Chondrocyte (in vitro differentiated cells): ENCODE data around the gene ZCCHC7. TPM values are rescaled to one million over a fixed set of nuclear protein-coding genes. Genes with fewer than 3 reads are reported as not detected.

ENCODE experiments used
- DNase-seq: peaks from one replicate; pipeline ENCODE4 v3.0.0; 2021; ENCODE audit warnings: mixed read lengths, low spot score
- H3K27ac Mint-ChIP-seq: one replicate; pipeline ENCODE4 v1.8.0; 2021; ENCODE audit warnings: mild to moderate bottlenecking, moderate library complexity, mixed read lengths; ENCODE audit not compliant: unreplicated experiment
- H3K27me3 Mint-ChIP-seq: 2 replicates; pipeline ENCODE4 v1.8.0; 2021; ENCODE audit warnings: low read depth, mixed read lengths
- H3K36me3 Mint-ChIP-seq: 2 replicates; pipeline ENCODE4 v1.8.0; 2021; ENCODE audit warnings: low read depth, mixed read lengths
- H3K4me1 Mint-ChIP-seq: 2 replicates; pipeline ENCODE4 v1.8.0; 2021; ENCODE audit warnings: low read depth, mild to moderate bottlenecking, mixed read lengths
- H3K4me3 Mint-ChIP-seq: one replicate; pipeline ENCODE4 v1.8.0; 2021; ENCODE audit warnings: mild to moderate bottlenecking, moderate library complexity, mixed read lengths; ENCODE audit not compliant: unreplicated experiment
- H3K9me3 Mint-ChIP-seq: 2 replicates; pipeline ENCODE4 v1.8.0; 2021; ENCODE audit warnings: low read depth, mixed read lengths
- CTCF ChIP-seq: fragments of 200-600 bp; sonication (generic); IDR thresholded peaks from 2 replicates; pipeline ENCODE4 v1.5.0; 2021; ENCODE audit warnings: antibody characterized with exemption, mild to moderate bottlenecking, moderate library complexity
- total RNA-seq: library from RNA; stranded (reverse); gene quantifications from 3 replicates; pipeline ENCODE4 v1.2.1, GENCODE V29; 2021

Gene ZCCHC7
- total RNA-seq, 1 donor from 2014 or later, result 22.5 TPM

DNA sequence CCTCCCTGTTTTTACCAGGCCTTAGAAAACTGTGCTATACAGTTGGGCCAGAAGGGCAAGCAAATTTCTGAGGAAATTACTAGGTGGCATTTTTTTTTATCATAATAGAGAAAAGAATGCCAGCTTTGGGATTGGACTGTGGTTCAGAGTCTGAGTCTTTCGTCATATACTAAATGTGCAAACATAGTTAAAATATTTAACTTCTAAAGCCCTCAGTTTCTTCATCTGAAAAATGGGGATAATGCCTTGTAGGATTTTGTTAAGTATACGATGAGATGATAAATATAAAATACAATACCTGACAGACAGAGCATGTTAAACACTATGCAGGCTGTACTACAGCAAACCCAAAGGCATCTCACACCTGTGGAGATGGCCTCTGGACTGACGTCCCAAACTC is 214.9 kb downstream of the ZCCHC7 start:
- TF ChIP-seq CTCF, result no peak
- H3K27me3 Mint-ChIP-seq, result no peaks in the 10 kb centered on the region
- no peak overlapping the region for H3K27ac Mint-ChIP-seq
- no peak overlapping the region for H3K4me3 Mint-ChIP-seq
- H3K9me3 Mint-ChIP-seq, result no peaks in the 10 kb centered on the region
- H3K4me1 Mint-ChIP-seq, result no peaks in the 10 kb centered on the region
- no peaks in the 10 kb centered on the region for H3K36me3 Mint-ChIP-seq
- no peak for DNase-seq

- H3K4me3 Mint-ChIP-seq, result no peak overlapping the region
Observed at GRCh38 chr9:37336150-37336549, 215.8 kb downstream of the ZCCHC7 start.

GRCh38 chr9:37337301-37337890 is 217.0 kb downstream of the ZCCHC7 start:
- no peak for DNase-seq
- no peaks in the 10 kb centered on the region for H3K4me1 Mint-ChIP-seq
- H3K9me3 Mint-ChIP-seq, result no peaks in the 10 kb centered on the region
- TF ChIP-seq CTCF, result no peak
- H3K4me3 Mint-ChIP-seq, result no peak overlapping the region
- no peak overlapping the region for H3K27ac Mint-ChIP-seq
- no peaks in the 10 kb centered on the region for H3K27me3 Mint-ChIP-seq
- H3K36me3 Mint-ChIP-seq, result no peaks in the 10 kb centered on the region

More at GRCh38 chr9:37336150-37336549, 215.8 kb downstream of the ZCCHC7 start:
- DNase-seq, result no peak
- Mint-ChIP-seq H3K4me1 (no peaks in the 10 kb centered on the region), H3K27me3 (no peaks in the 10 kb centered on the region), H3K27ac (no peak overlapping the region), H3K9me3 (no peaks in the 10 kb centered on the region), H3K36me3 (no peaks in the 10 kb centered on the region)
- no peak for TF ChIP-seq CTCF

DNA sequence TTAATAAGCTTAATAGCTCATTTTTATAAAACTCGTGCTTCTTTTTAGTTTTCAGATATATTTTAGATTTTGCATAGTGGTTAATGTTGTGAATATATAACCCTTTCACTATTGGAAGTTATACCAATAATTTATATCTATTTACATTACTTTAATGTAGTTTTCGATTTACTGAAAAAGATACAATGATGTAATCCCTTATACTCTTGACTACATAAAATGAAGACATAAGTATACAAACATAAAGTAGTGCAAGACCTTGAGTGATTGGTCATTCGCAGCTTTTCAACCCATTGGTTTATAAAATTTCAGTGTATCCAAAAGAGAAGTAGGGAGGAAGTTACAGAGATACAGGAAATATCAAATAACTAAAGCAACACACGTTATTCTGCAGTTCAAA is 217.8 kb downstream of the ZCCHC7 start:
- H3K36me3 Mint-ChIP-seq, result no peaks in the 10 kb centered on the region
- H3K9me3 Mint-ChIP-seq, result no peaks in the 10 kb centered on the region
- DNase-seq, result no peak
- no peak overlapping the region for H3K27ac Mint-ChIP-seq
- TF ChIP-seq CTCF, result no peak
- no peak overlapping the region for H3K4me3 Mint-ChIP-seq
- H3K27me3 Mint-ChIP-seq, result no peaks in the 10 kb centered on the region
- H3K4me1 Mint-ChIP-seq, result no peaks in the 10 kb centered on the region

DNA sequence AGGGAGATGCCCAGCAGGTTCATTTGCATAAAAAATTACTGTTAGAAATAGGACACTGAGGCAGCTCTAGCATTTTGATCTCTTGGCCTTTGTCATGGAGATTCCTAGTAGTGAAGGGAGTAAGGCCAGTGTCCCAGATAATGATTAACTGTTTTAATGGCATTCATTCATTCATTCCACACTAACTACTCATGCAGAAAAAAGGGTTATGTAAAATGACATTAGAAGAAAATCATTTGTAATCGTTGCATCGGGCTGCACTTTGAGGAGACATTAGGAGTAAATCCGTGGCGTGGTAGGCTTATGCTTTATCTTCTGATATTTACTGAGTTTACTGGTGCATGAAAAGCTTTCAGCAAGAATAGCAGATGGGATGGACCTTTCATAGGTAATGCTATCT is 219.5 kb downstream of the ZCCHC7 start:
- TF ChIP-seq CTCF, result no peak
- Mint-ChIP-seq H3K9me3 (no peaks in the 10 kb centered on the region), H3K36me3 (peaks cover 3% of the 10 kb centered on the region), H3K27me3 (no peaks in the 10 kb centered on the region), H3K27ac (no peak overlapping the region), H3K4me1 (no peaks in the 10 kb centered on the region), H3K4me3 (no peak overlapping the region)
- no peak for DNase-seq
